HEK293T (cell line): Measurements from ENCODE around the gene ATP9B.

Source experiments
- BHLHE40 ChIP-seq: fragments of 450-650 bp; IDR thresholded peaks from 2 replicates; pipeline ENCODE4 v1.6.1; 2016; ENCODE audit warnings: mild to moderate bottlenecking, moderate library complexity, borderline replicate concordance
- ELF4 ChIP-seq: fragments of 450-650 bp; IDR thresholded peaks from 2 replicates; pipeline ENCODE4 v1.6.1; 2017; ENCODE audit warnings: antibody characterized with exemption
- FOXM1 ChIP-seq: fragments of 450-650 bp; IDR thresholded peaks from 2 replicates; pipeline ENCODE4 v1.6.1; 2017; ENCODE audit warnings: mild to moderate bottlenecking, borderline replicate concordance
- HDGF ChIP-seq: fragments of 450-650 bp; IDR thresholded peaks from 2 replicates; pipeline ENCODE4 v1.6.1; 2017; ENCODE audit warnings: antibody characterized with exemption, borderline replicate concordance
- NFRKB ChIP-seq: fragments of 450-650 bp; IDR thresholded peaks from 2 replicates; pipeline ENCODE4 v1.6.1; 2016; ENCODE audit warnings: mild to moderate bottlenecking, moderate library complexity
- SP1 ChIP-seq: fragments of 450-650 bp; IDR thresholded peaks from 2 replicates; pipeline ENCODE4 v1.6.1; 2017

DNA sequence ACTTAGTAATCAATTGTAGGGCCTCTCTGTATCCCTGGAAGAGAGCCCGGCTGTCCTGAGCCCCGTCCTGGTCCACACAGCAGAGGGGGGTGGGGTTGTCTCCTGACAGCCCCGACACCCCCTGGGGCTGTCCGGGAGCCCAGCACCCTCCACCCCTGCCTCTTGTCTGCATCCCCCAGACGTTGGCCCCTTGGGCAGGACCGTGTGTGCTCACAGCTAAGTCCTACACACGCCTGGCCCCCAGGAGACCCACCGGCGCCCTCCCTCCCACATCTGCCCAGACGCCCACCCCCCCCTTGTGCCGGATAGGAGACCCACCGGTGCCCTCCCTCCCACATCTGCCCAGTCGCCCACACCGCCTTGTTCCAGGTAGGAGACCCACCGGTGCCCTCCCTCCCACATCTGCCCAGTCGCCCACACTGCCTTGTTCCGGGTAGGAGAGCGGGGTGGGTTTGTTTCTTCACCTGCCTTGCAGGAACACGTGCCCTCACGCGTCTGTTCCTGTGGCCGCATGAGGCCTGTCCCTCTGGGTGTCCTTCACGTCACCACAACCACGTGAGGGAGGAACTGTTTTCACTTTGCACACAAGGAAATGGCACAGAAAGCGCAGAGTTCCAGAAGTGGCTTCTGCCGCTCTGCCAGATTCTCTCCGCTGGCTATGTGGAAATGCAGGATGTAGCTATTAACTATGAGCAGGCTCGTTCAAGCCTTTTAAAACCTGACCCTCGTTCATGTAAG, 265.5 kb downstream of the ATP9B start:
- TF ChIP-seq NFRKB (no peak), ELF4 (no peak), FOXM1 (no peak), HDGF (no peak), BHLHE40 (no peak), SP1 (no peak)
